Skin of body (tissue), 2 donors: Measurements from ENCODE around the gene NFKB1. TPM values are rescaled to one million over a fixed set of nuclear protein-coding genes. Genes with fewer than 3 reads are reported as not detected.

ENCODE experiments used
- DNase-seq: peaks from one replicate; lab custom pipeline; 2025; lab: John Stamatoyannopoulos, UW
- total RNA-seq: library from RNA; depleted of rRNA; stranded (reverse); fragments of >200 nt; gene quantifications from one replicate; pipeline ENCODE4 v1.2.3, GENCODE V29; 2014

The NFKB1 gene
- total RNA-seq, 1 donor from 2014 or later, result 36.2 TPM

- no peak for DNase-seq
Observed at GRCh38 chr4:102624505-102624904, 123.3 kb downstream of the NFKB1 start.

- no peak for DNase-seq
Observed at GRCh38 chr4:102625232-102625930, 124.2 kb downstream of the NFKB1 start.

- no peak for DNase-seq
Observed at GRCh38 chr4:102627831-102628523, 126.8 kb downstream of the NFKB1 start.

- DNase-seq, result no peak
Observed at GRCh38 chr4:102629673-102630072, 128.5 kb downstream of the NFKB1 start.

- DNase-seq, result no peak
Observed at GRCh38 chr4:102631616-102632015, 130.5 kb downstream of the NFKB1 start.

- DNase-seq, result no peak
Observed at GRCh38 chr4:102632241-102633065, 131.3 kb downstream of the NFKB1 start.

- DNase-seq, result no peak
Observed at GRCh38 chr4:102633100-102633499, 131.9 kb downstream of the NFKB1 start.

- no peak for DNase-seq
Observed at GRCh38 chr4:102637391-102637790, 136.2 kb downstream of the NFKB1 start.

- no peak for DNase-seq
Observed at GRCh38 chr4:102638621-102639020, 137.5 kb downstream of the NFKB1 start.

GRCh38 chr4:102639598-102639997, 138.4 kb downstream of the NFKB1 start:
- DNase-seq, result no peak

GRCh38 chr4:102640669-102641068, 139.5 kb downstream of the NFKB1 start:
- DNase-seq, result no peak

GRCh38 chr4:102641793-102642192, 140.6 kb downstream of the NFKB1 start:
- no peak for DNase-seq

GRCh38 chr4:102642631-102643298, 141.6 kb downstream of the NFKB1 start:
- no peak for DNase-seq

GRCh38 chr4:102647117-102647516, 146.0 kb downstream of the NFKB1 start:
- no peak for DNase-seq

- no peak for DNase-seq
Observed at GRCh38 chr4:102657206-102657605, 156.0 kb downstream of the NFKB1 start.

- DNase-seq, result no peak
Observed at GRCh38 chr4:102663073-102663472, 161.9 kb downstream of the NFKB1 start.

GRCh38 chr4:102665527-102665926, 164.4 kb downstream of the NFKB1 start:
- DNase-seq, result no peak
